A549 (cell line): ENCODE measurements around the gene PDE4D. TPM values are rescaled to one million over a fixed set of nuclear protein-coding genes. Genes with fewer than 3 reads are reported as not detected.
A peak's percentile ranks its signal among the peaks of the same experiment; 100 is the strongest.

Source experiments
- ATAC-seq, 2 experiments: fragments of 200-7000 bp in 1 of 2; fragments of >200 bp in 1 of 2; cut with Nextera tagmentation in 1 of 2; cut with Tn5 transposase in 1 of 2; 3 replicates each; pipeline versions ENCODE4 v1.8.0 to v1.9.1; 2018 to 2020; ENCODE audit warnings: mild to moderate bottlenecking in 1 of 2, moderate library complexity in 1 of 2
- CTCF ChIA-PET: fragments of 300-600 bp; sonication (Branson Sonifier 250); formaldehyde crosslinking; extraction: SDS; loops from one replicate; lab custom pipeline; 2021; ENCODE audit warnings: antibody characterized with exemption, inconsistent platforms; lab: Yijun Ruan, JAX
- POLR2A ChIA-PET: fragments of 350-600 bp; formaldehyde crosslinking; extraction: SDS; loops from one replicate; lab custom pipeline; 2021; ENCODE audit warnings: antibody characterized with exemption, inconsistent platforms; lab: Yijun Ruan, JAX
- DNase-seq, 2 experiments: peaks; one replicate each; pipeline versions ENCODE4 v3.0.0 to v3.0.0-alpha.2; 2011 to 2016; ENCODE audit warnings: low read depth in 1 of 2, low spot score in 1 of 2
- FAIRE-seq: peaks from 2 replicates; lab custom pipeline; 2011; peaks lifted over from hg19 to GRCh38; lab: Jason Lieb, UNC
- H3K27ac ChIP-seq, 2 experiments: fragments of >200 bp; sonication (Bioruptor Twin); formaldehyde crosslinking; 3 replicates each; pipeline ENCODE4 v1.5.1; 2016 to 2017
- H3K4me1 ChIP-seq: fragments of >200 bp; sonication (Bioruptor Twin); formaldehyde crosslinking; 3 replicates; pipeline ENCODE4 v1.6.1; 2016
- H3K4me2 ChIP-seq: fragments of >200 bp; sonication (Bioruptor Twin); formaldehyde crosslinking; 3 replicates; pipeline ENCODE4 v1.6.1; 2016
- H3K4me3 ChIP-seq: fragments of >200 bp; sonication (Bioruptor Twin); formaldehyde crosslinking; 3 replicates; pipeline ENCODE4 v1.5.1; 2016
- H3K9me3 ChIP-seq: fragments of >200 bp; sonication (Bioruptor Twin); formaldehyde crosslinking; 3 replicates; pipeline ENCODE4 v1.6.1; 2016
- BHLHE40 ChIP-seq: IDR thresholded peaks from 2 replicates; pipeline ENCODE4 v1.6.1; 2012; ENCODE audit warnings: low read depth, low read length, inconsistent platforms
- CBX2 ChIP-seq: fragments of 200-600 bp; sonication (generic); IDR thresholded peaks from 2 replicates; pipeline ENCODE4 v1.6.1; 2016; ENCODE audit warnings: low read depth, mild to moderate bottlenecking, borderline replicate concordance
- CBX8 ChIP-seq: fragments of 200-600 bp; sonication (generic); IDR thresholded peaks from 2 replicates; pipeline ENCODE4 v1.6.1; 2016
- CEBPB ChIP-seq, 2 experiments: fragments of >200 bp in 1 of 2; sonication (Bioruptor Twin) in 1 of 2; formaldehyde crosslinking in 1 of 2; IDR thresholded peaks; 2 replicates each; pipeline ENCODE4 v1.6.1; 2012 to 2016
- CHD2 ChIP-seq: fragments of 150-350 bp; IDR thresholded peaks from 2 replicates; pipeline ENCODE4 v1.6.1; 2014; ENCODE audit warnings: low read length; ENCODE audit not compliant: partially characterized antibody
- EHMT2 ChIP-seq: fragments of 200-600 bp; sonication (generic); IDR thresholded peaks from 2 replicates; pipeline ENCODE4 v1.6.1; 2016; ENCODE audit warnings: antibody characterized with exemption, low read depth, mild to moderate bottlenecking, moderate library complexity
- FOSB ChIP-seq: fragments of 250-450 bp; sonication (Bioruptor Pico); IDR thresholded peaks from 2 replicates; pipeline ENCODE4 v1.5.0; 2020; ENCODE audit warnings: mild to moderate bottlenecking, moderate library complexity
- FOSL2 ChIP-seq, 2 experiments: fragments of 450-650 bp in 1 of 2; fragments of >200 bp in 1 of 2; sonication (Bioruptor Twin) in 1 of 2; formaldehyde crosslinking; IDR thresholded peaks; 2 replicates each; pipeline versions ENCODE4 v1.5.0 to v1.6.1; 2016 to 2020; ENCODE audit warnings: mild to moderate bottlenecking in 1 of 2, moderate library complexity in 1 of 2
- HEYL ChIP-seq: fragments of 250-450 bp; sonication (Bioruptor Pico); IDR thresholded peaks from 2 replicates; pipeline ENCODE4 v1.8.0; 2021; ENCODE audit warnings: mild to moderate bottlenecking, moderate library complexity
- HOXA7 ChIP-seq: fragments of 250-450 bp; sonication (Bioruptor Pico); IDR thresholded peaks from 2 replicates; pipeline ENCODE4 v1.5.0; 2020; ENCODE audit warnings: mild to moderate bottlenecking, moderate library complexity
- JUNB ChIP-seq: fragments of >200 bp; sonication (Bioruptor Twin); formaldehyde crosslinking; IDR thresholded peaks from 2 replicates; pipeline ENCODE4 v1.6.1; 2016
- KDM5A ChIP-seq: fragments of 200-600 bp; sonication (generic); IDR thresholded peaks from 2 replicates; pipeline ENCODE4 v1.6.1; 2016; ENCODE audit warnings: antibody characterized with exemption, mild to moderate bottlenecking
- MAFK ChIP-seq: fragments of 450-650 bp; IDR thresholded peaks from 2 replicates; pipeline ENCODE4 v1.6.1; 2014; ENCODE audit not compliant: partially characterized antibody
- MAZ ChIP-seq: fragments of 150-350 bp; IDR thresholded peaks from 2 replicates; pipeline ENCODE4 v1.6.1; 2014; ENCODE audit warnings: antibody characterized with exemption, low read depth, low read length, borderline replicate concordance
- MYC ChIP-seq: IDR thresholded peaks from 2 replicates; pipeline ENCODE4 v1.6.1; 2012; ENCODE audit warnings: mild to moderate bottlenecking, inconsistent platforms, low read length, improper control_type of control experiment, borderline replicate concordance
- PHF8 ChIP-seq: fragments of 200-600 bp; sonication (generic); IDR thresholded peaks from 2 replicates; pipeline ENCODE4 v1.6.1; 2016; ENCODE audit warnings: low read depth, mild to moderate bottlenecking, antibody characterized with exemption, moderate library complexity, borderline replicate concordance
- RAD21 ChIP-seq, 2 experiments: fragments of >200 bp in 1 of 2; sonication (Bioruptor Twin) in 1 of 2; formaldehyde crosslinking in 1 of 2; IDR thresholded peaks in 1 of 2; conservative IDR thresholded peaks in 1 of 2; 2 replicates in 1 of 2; 3 replicates in 1 of 2; pipeline ENCODE4 v1.6.1; 2012 to 2018; ENCODE audit warnings: inconsistent platforms in 1 of 2
- RARB ChIP-seq: fragments of 250-450 bp; sonication (Bioruptor Pico); IDR thresholded peaks from 2 replicates; pipeline ENCODE4 v1.8.0; 2021; ENCODE audit warnings: mild to moderate bottlenecking, moderate library complexity
- RNF2 ChIP-seq: fragments of 200-600 bp; sonication (generic); IDR thresholded peaks from 2 replicates; pipeline ENCODE4 v1.6.1; 2016; ENCODE audit warnings: low read depth, mild to moderate bottlenecking, antibody characterized with exemption, moderate library complexity, borderline replicate concordance
- SMC3 ChIP-seq: fragments of >200 bp; sonication (Bioruptor Twin); formaldehyde crosslinking; IDR thresholded peaks from 3 replicates; pipeline ENCODE4 v1.6.1; 2018; ENCODE audit warnings: inconsistent platforms
- TFCP2L1 ChIP-seq: fragments of 250-450 bp; sonication (Bioruptor Pico); IDR thresholded peaks from 2 replicates; pipeline ENCODE4 v1.5.0; 2021; ENCODE audit warnings: mild to moderate bottlenecking
- ZNF302 ChIP-seq: fragments of 250-450 bp; sonication (Bioruptor Pico); IDR thresholded peaks from 2 replicates; pipeline ENCODE4 v1.9.0; 2021; ENCODE audit warnings: inconsistent platforms, mild to moderate bottlenecking, moderate library complexity
- WGBS: methylation state at CpG from one replicate; pipeline ENCODE4 v1.1.6; 2017; ENCODE audit errors: missing lambda C conversion rate; 5-methylcytosine and 5-hydroxymethylcytosine counted together
- polyA plus RNA-seq, 4 experiments: library from polyadenylated mRNA; depleted of rRNA in 3 of 4; stranded (reverse); fragments of >200 nt; fragmentation: RNase III in 1 of 4; extraction: RNeasy Plus Mini Kit Qiagen cat#74134 plus additional on column Dnase treatment in 1 of 4; gene quantifications; 2 replicates in 3 of 4; 3 replicates in 1 of 4; pipeline ENCODE4 v1.2.3, GENCODE V29; 2011 to 2017
- TF ChIP-seq, protein P1 (sequence below): fragments of 200-600 bp; sonication (generic); IDR thresholded peaks from 2 replicates; pipeline ENCODE4 v1.6.1; 2016; ENCODE audit warnings: antibody characterized with exemption, mild to moderate bottlenecking, moderate library complexity

The PDE4D gene
- polyA plus RNA-seq, 2 of the 4 experiments (the other 2 are of a cell fraction) = 74.0 to 213 TPM

DNA sequence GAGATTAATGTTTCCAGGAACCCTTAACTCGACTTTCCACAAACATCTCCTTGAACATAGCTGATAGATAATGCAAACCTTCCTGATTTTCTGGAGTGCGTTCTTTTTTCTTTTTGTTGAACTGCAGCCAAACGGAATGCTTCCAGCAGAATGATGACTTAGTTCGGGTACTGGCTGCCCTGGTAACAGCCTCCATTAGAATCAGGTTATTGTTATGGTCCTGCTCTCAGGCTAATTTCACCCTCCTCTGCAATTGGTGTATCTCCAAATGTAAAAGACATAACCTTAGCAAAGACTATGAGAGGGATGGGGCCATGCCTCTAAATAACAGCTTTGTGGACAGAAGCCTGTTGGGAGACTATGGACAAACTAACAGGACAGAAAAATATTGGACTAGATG lies 116.5 kb downstream of the PDE4D start:
- 81% methylated on average over 4 of the region's 4 CpGs for WGBS
- CTCF ChIA-PET = no interaction called here
- no peaks in the 10 kb centered on the region for H3K9me3 ChIP-seq
- ATAC-seq = no peak
- H3K4me3 ChIP-seq = no peak overlapping the region
- no peak for TF ChIP-seq KDM5A
- TF ChIP-seq BHLHE40 = no peak
- no peak for TF ChIP-seq HEYL (CRISPR knock-in tag)
- no peak for TF ChIP-seq RAD21 (conservative IDR thresholded peaks at IDR 0.05 in 1 of 2, IDR thresholded peaks at IDR 0.05 in 1 of 2)
- no peak for TF ChIP-seq TFCP2L1 (CRISPR knock-in tag)
- TF ChIP-seq MAZ = no peak
- TF ChIP-seq ZNF302 = no peak
- no peak for TF ChIP-seq RNF2
- TF ChIP-seq RARB (CRISPR knock-in tag) = no peak
- TF ChIP-seq CHD2 = no peak
- TF ChIP-seq, protein P1, sequence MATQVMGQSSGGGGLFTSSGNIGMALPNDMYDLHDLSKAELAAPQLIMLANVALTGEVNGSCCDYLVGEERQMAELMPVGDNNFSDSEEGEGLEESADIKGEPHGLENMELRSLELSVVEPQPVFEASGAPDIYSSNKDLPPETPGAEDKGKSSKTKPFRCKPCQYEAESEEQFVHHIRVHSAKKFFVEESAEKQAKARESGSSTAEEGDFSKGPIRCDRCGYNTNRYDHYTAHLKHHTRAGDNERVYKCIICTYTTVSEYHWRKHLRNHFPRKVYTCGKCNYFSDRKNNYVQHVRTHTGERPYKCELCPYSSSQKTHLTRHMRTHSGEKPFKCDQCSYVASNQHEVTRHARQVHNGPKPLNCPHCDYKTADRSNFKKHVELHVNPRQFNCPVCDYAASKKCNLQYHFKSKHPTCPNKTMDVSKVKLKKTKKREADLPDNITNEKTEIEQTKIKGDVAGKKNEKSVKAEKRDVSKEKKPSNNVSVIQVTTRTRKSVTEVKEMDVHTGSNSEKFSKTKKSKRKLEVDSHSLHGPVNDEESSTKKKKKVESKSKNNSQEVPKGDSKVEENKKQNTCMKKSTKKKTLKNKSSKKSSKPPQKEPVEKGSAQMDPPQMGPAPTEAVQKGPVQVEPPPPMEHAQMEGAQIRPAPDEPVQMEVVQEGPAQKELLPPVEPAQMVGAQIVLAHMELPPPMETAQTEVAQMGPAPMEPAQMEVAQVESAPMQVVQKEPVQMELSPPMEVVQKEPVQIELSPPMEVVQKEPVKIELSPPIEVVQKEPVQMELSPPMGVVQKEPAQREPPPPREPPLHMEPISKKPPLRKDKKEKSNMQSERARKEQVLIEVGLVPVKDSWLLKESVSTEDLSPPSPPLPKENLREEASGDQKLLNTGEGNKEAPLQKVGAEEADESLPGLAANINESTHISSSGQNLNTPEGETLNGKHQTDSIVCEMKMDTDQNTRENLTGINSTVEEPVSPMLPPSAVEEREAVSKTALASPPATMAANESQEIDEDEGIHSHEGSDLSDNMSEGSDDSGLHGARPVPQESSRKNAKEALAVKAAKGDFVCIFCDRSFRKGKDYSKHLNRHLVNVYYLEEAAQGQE = no peak
- no peak for TF ChIP-seq MYC
- no peak for TF ChIP-seq PHF8
- no peak for TF ChIP-seq SMC3
- no peak for TF ChIP-seq EHMT2
- no peak for TF ChIP-seq HOXA7 (CRISPR knock-in tag)
- no peak for TF ChIP-seq CEBPB (IDR thresholded peaks at IDR 0.05)
- TF ChIP-seq CBX2 = no peak
- TF ChIP-seq CBX8 = no peak
- TF ChIP-seq FOSB (CRISPR knock-in tag) = no peak
- TF ChIP-seq, all 56 proteins: peak for 0
- H3K4me2 ChIP-seq = no peak overlapping the region
- POLR2A ChIA-PET = no interaction called here
- FAIRE-seq = no peak
- no peak for DNase-seq
- no peak overlapping the region; a peak in 1 of 6 replicates for H3K27ac ChIP-seq
- peaks cover 20% of the 10 kb centered on the region for H3K4me1 ChIP-seq

DNA sequence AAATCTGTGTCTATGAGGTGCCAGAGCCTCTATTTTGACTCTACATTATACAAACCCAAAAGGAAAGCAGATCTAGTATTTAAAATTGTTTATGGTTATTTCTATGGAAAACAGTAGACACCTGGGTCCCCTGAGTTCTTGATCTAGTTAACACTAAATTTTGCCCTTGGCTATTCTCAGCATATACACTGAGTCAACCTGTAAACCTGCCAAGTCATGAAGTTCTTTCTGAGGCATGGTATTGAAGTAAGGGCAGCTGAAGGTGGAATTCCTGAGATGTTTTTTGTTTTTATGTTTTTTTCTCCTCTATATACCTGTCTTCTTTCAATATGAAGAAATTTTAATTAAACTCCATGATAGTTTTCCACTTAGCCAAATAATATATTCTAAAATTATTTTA lies 120.2 kb downstream of the PDE4D start:
- Histone ChIP-seq H3K4me3 (no peak overlapping the region), H3K4me1 (peaks cover 39% of the 10 kb centered on the region), H3K4me2 (peak overlapping the region; percentile 52), H3K27ac (peak overlapping the region; percentile 55 to 69; a peak in 5 of 6 replicates), H3K9me3 (no peaks in the 10 kb centered on the region)
- FAIRE-seq = no peak
- ATAC-seq = no peak
- no peak for DNase-seq
- POLR2A ChIA-PET = no interaction called here
- CTCF ChIA-PET = no interaction called here
- TF ChIP-seq CBX2 (no peak), JUNB (no peak), HEYL (CRISPR knock-in tag) (no peak), FOSL2 (IDR thresholded peaks at IDR 0.05) (no peak), FOSL2 (CRISPR knock-in tag; IDR thresholded peaks at IDR 0.05) (0 out of 2 replicates have a peak, but pooled peaks have one; percentile 8), MAFK (peak; percentile 68), TFCP2L1 (CRISPR knock-in tag) (no peak)
